ES-I3 (cell line): Measurements from ENCODE around the gene TTC32.

Source experiments
- H3K36me3 ChIP-seq: 2 replicates; pipeline ENCODE4 v1.6.1; 2013; ENCODE audit warnings: mild to moderate bottlenecking, low read length, control low read depth, moderate library complexity; ENCODE audit not compliant: insufficient read depth
- H3K4me1 ChIP-seq: 2 replicates; pipeline ENCODE4 v1.6.1; 2013; ENCODE audit warnings: mild to moderate bottlenecking, control low read depth, low read length; ENCODE audit not compliant: insufficient read depth
- H3K9ac ChIP-seq: 2 replicates; pipeline ENCODE4 v1.6.1; 2013; ENCODE audit warnings: low read depth, mild to moderate bottlenecking, low read length, moderate library complexity
- H3K9me3 ChIP-seq: 2 replicates; pipeline ENCODE4 v1.6.1; 2013; ENCODE audit warnings: mild to moderate bottlenecking, low read length, moderate library complexity; ENCODE audit not compliant: control insufficient read depth, insufficient read depth

TTC32 gene

GRCh38 chr2:19875280-19875679, 26.5 kb downstream of the TTC32 start:
- Histone ChIP-seq H3K9ac (no peak overlapping the region), H3K36me3 (no peaks in the 10 kb centered on the region), H3K4me1 (no peaks in the 10 kb centered on the region), H3K9me3 (no peaks in the 10 kb centered on the region)

GRCh38 chr2:19874726-19875125, 27.1 kb downstream of the TTC32 start:
- Histone ChIP-seq H3K9ac (no peak overlapping the region), H3K4me1 (no peaks in the 10 kb centered on the region), H3K9me3 (no peaks in the 10 kb centered on the region), H3K36me3 (no peaks in the 10 kb centered on the region)

- no peak overlapping the region for H3K9ac ChIP-seq
- no peaks in the 10 kb centered on the region for H3K4me1 ChIP-seq
- H3K36me3 ChIP-seq, result no peaks in the 10 kb centered on the region
- no peaks in the 10 kb centered on the region for H3K9me3 ChIP-seq
Observed at GRCh38 chr2:19873014-19873413, 28.8 kb downstream of the TTC32 start.

- Histone ChIP-seq H3K4me1 (no peaks in the 10 kb centered on the region), H3K36me3 (no peaks in the 10 kb centered on the region), H3K9ac (no peak overlapping the region), H3K9me3 (no peaks in the 10 kb centered on the region)
Observed at GRCh38 chr2:19872302-19872701, 29.5 kb downstream of the TTC32 start.

- H3K9me3 ChIP-seq, result no peaks in the 10 kb centered on the region
- H3K4me1 ChIP-seq, result no peaks in the 10 kb centered on the region
- H3K36me3 ChIP-seq, result no peaks in the 10 kb centered on the region
- no peak overlapping the region for H3K9ac ChIP-seq
Observed at GRCh38 chr2:19871836-19872235, 29.9 kb downstream of the TTC32 start.

GRCh38 chr2:19870792-19871191, 31.0 kb downstream of the TTC32 start:
- no peaks in the 10 kb centered on the region for H3K4me1 ChIP-seq
- H3K36me3 ChIP-seq, result no peaks in the 10 kb centered on the region
- H3K9me3 ChIP-seq, result no peaks in the 10 kb centered on the region
- H3K9ac ChIP-seq, result no peak overlapping the region

GRCh38 chr2:19868701-19869580, 32.8 kb downstream of the TTC32 start:
- Histone ChIP-seq H3K36me3 (no peaks in the 10 kb centered on the region), H3K9ac (peak overlapping the region; percentile 47; the same call in 1 of the 2 replicates), H3K4me1 (no peaks in the 10 kb centered on the region), H3K9me3 (no peaks in the 10 kb centered on the region)

GRCh38 chr2:19868224-19868623, 33.6 kb downstream of the TTC32 start:
- H3K9ac ChIP-seq, result peak overlapping the region; percentile 47; the same call in 1 of the 2 replicates
- no peaks in the 10 kb centered on the region for H3K4me1 ChIP-seq
- no peaks in the 10 kb centered on the region for H3K9me3 ChIP-seq
- no peaks in the 10 kb centered on the region for H3K36me3 ChIP-seq

- no peaks in the 10 kb centered on the region for H3K36me3 ChIP-seq
- H3K4me1 ChIP-seq, result no peaks in the 10 kb centered on the region
- no peak overlapping the region for H3K9ac ChIP-seq
- H3K9me3 ChIP-seq, result no peaks in the 10 kb centered on the region
Observed at GRCh38 chr2:19866771-19867170, 35.0 kb downstream of the TTC32 start.

- H3K36me3 ChIP-seq, result no peaks in the 10 kb centered on the region
- no peaks in the 10 kb centered on the region for H3K4me1 ChIP-seq
- no peak overlapping the region for H3K9ac ChIP-seq
- H3K9me3 ChIP-seq, result no peaks in the 10 kb centered on the region
Observed at GRCh38 chr2:19865151-19865550, 36.6 kb downstream of the TTC32 start.

- Histone ChIP-seq H3K9me3 (no peaks in the 10 kb centered on the region), H3K9ac (no peak overlapping the region), H3K36me3 (no peaks in the 10 kb centered on the region), H3K4me1 (no peaks in the 10 kb centered on the region)
Observed at GRCh38 chr2:19864381-19864780, 37.4 kb downstream of the TTC32 start.

- Histone ChIP-seq H3K9me3 (no peaks in the 10 kb centered on the region), H3K4me1 (no peaks in the 10 kb centered on the region), H3K9ac (peak overlapping the region; percentile 9; the same call in 1 of the 2 replicates)
Observed at GRCh38 chr2:19863303-19864041, 38.3 kb downstream of the TTC32 start.

GRCh38 chr2:19861813-19862212, 40.0 kb downstream of the TTC32 start:
- H3K4me1 ChIP-seq, result no peaks in the 10 kb centered on the region; the same call in 1 of the 2 replicates
- no peaks in the 10 kb centered on the region for H3K36me3 ChIP-seq
- H3K9ac ChIP-seq, result no peak overlapping the region
- no peaks in the 10 kb centered on the region for H3K9me3 ChIP-seq

More at GRCh38 chr2:19863303-19864041, 38.3 kb downstream of the TTC32 start:
- H3K36me3 ChIP-seq, result no peaks in the 10 kb centered on the region

- no peaks in the 10 kb centered on the region; the same call in 1 of the 2 replicates for H3K4me1 ChIP-seq
- H3K36me3 ChIP-seq, result no peaks in the 10 kb centered on the region
- H3K9ac ChIP-seq, result no peak overlapping the region
- H3K9me3 ChIP-seq, result no peaks in the 10 kb centered on the region
Observed at GRCh38 chr2:19860022-19860421, 41.8 kb downstream of the TTC32 start.

- Histone ChIP-seq H3K4me1 (no peaks in the 10 kb centered on the region; the same call in 1 of the 2 replicates), H3K9me3 (no peaks in the 10 kb centered on the region), H3K36me3 (no peaks in the 10 kb centered on the region), H3K9ac (no peak overlapping the region)
Observed at GRCh38 chr2:19859565-19859964, 42.2 kb downstream of the TTC32 start.
